ENCODE measurements around the gene RPL39L.

- TF ChIP-seq CTCF (IDR thresholded peaks at IDR 0.05; ENCODE audit: low read depth, low read length, poor library complexity, severe bottlenecking) (no peak), EZH2phosphoT487 (IDR thresholded peaks at IDR 0.05; ENCODE audit: borderline replicate concordance, low read length) (no peak)
Observed at GRCh38 chr3:187102073-187102634, 37.1 kb downstream of the RPL39L start.

Data from DOHH2 (cell line).